Melanocyte of skin (primary cell): ENCODE data around the gene FAM217B. TPM values are rescaled to one million over a fixed set of nuclear protein-coding genes. Genes with fewer than 3 reads are reported as not detected.

ENCODE experiments used
- total RNA-seq, 2 donors: library from RNA; depleted of rRNA; stranded (reverse); fragments of >200 nt; gene quantifications; 2 replicates each; pipeline ENCODE4 v1.2.3, GENCODE V29; 2012

FAM217B gene
- 1 to 10 TPM; 8.6 to 10.0 TPM for total RNA-seq

GRCh38 chr20:59940129-59940955 is at the start of gene FAM217B, which contains the start of gene PPP1R3D:
FAM217B (plus strand) TSS chr20:59940389; CDS start chr20:59943944, 3,555 bp downstream.
PPP1R3D (minus strand) TSS chr20:59940305; CDS start chr20:59939931, 374 bp downstream.

GRCh38 chr20:59933296-59933848 is 6.8 kb upstream of the FAM217B start, which contains the start of gene SYCP2:
SYCP2 (minus strand) TSS chr20:59933637; CDS start chr20:59922413, 11,224 bp downstream.

GRCh38 chr20:59958123-59958522 is 17.9 kb downstream of the FAM217B start, which contains the start of gene CDH26:
CDH26 (plus strand) TSS chr20:59958423; CDS start chr20:59958727, 304 bp downstream.

Other genes starting within 250 kb of the FAM217B start
- gene SYCP2, start 6.8 kb upstream of the FAM217B start, total RNA-seq, result under 1 TPM; 0.33 to 0.34 TPM
- 10 to 100 TPM; 11.4 to 15.3 TPM for gene PPP1R3D, start 84 bp upstream of the FAM217B start, total RNA-seq
- under 1 TPM in 1 of 2 donors, not detected in 1; 0.69 TPM for gene CDH26, start 18.0 kb downstream of the FAM217B start, total RNA-seq